Gastrocnemius medialis (tissue), 4 donors: ENCODE data around the gene SCP2. TPM values are rescaled to one million over a fixed set of nuclear protein-coding genes. Genes with fewer than 3 reads are reported as not detected.

Source experiments
- ATAC-seq, 2 donors: fragments of 150-250 bp; one replicate each; pipeline ENCODE4 v1.9.1; 2016
- DNase-seq, 2 donors: peaks; one replicate each; pipeline ENCODE4 v3.0.0-alpha.2; 2019
- H3K27ac ChIP-seq, 4 donors: fragments of 200-600 bp; sonication (generic); 1 replicate in 1 of 4; 2 replicates in 3 of 4; pipeline ENCODE4 v1.5.1; 2016 to 2018; ENCODE audit warnings: mild to moderate bottlenecking in 2 of 4, moderate library complexity in 1 of 4
- H3K27me3 ChIP-seq, 3 donors: fragments of 200-600 bp; sonication (generic) in 2 of 3; 1 replicate in 1 of 3; 2 replicates in 2 of 3; pipeline versions ENCODE4 v1.5.1 to v1.6.0; 2016 to 2019; ENCODE audit warnings: mild to moderate bottlenecking in 1 of 3, moderate library complexity in 1 of 3
- H3K36me3 ChIP-seq, 2 donors: fragments of 200-600 bp; sonication (generic) in 1 of 2; one replicate each; pipeline ENCODE4 v1.5.1; 2017 to 2018
- H3K4me1 ChIP-seq, 2 donors: fragments of 200-600 bp; sonication (generic) in 1 of 2; one replicate each; pipeline ENCODE4 v1.5.1; 2016 to 2017; ENCODE audit warnings: mild to moderate bottlenecking in 2 of 2
- H3K4me3 ChIP-seq, 4 donors: fragments of 200-600 bp; sonication (generic) in 3 of 4; 1 replicate in 1 of 4; 2 replicates in 3 of 4; pipeline ENCODE4 v1.5.1; 2016 to 2019; ENCODE audit warnings: mild to moderate bottlenecking in 2 of 4
- H3K9me3 ChIP-seq, 3 donors: fragments of 200-600 bp; sonication (generic) in 2 of 3; 1 replicate in 1 of 3; 2 replicates in 2 of 3; pipeline ENCODE4 v1.5.1; 2016 to 2019
- CTCF ChIP-seq, 5 experiments: fragments of 450-650 bp in 3 of 5; fragments of 200-600 bp in 2 of 5; sonication (generic) in 2 of 5; IDR thresholded peaks in 4 of 5; conservative IDR thresholded peaks in 1 of 5; 1 replicate in 4 of 5; 2 replicates in 1 of 5; pipeline ENCODE4 v1.5.1; 2016 to 2019; ENCODE audit warnings: antibody characterized with exemption in 5 of 5, mild to moderate bottlenecking in 3 of 5, moderate library complexity in 3 of 5
- POLR2A ChIP-seq, 2 donors: fragments of 450-650 bp; IDR thresholded peaks; one replicate each; pipeline ENCODE4 v1.6.1; 2017; ENCODE audit warnings: antibody characterized with exemption in 2 of 2, mild to moderate bottlenecking in 2 of 2, moderate library complexity in 2 of 2
- in situ Hi-C, 4 donors: fragments of 200-750 bp; cut with MboI; loops; one replicate each; pipeline versions ENCODE4 v1.15.0 to v1.8.0; 2017; ENCODE audit warnings: low sequenced_read_pairs in 4 of 4
- intact Hi-C: fragments of 100-400 bp; cut with DNase I; formaldehyde crosslinking; loops from one replicate; pipeline ENCODE4 v1.15.1; 2023; ENCODE audit warnings: low total_unique reads
- total RNA-seq, 4 donors: library from RNA; depleted of rRNA; stranded (reverse); fragments of >200 nt; gene quantifications; one replicate each; pipeline versions ENCODE4 v1.1.0 to v1.2.3, GENCODE V29; 2016

The SCP2 gene
- total RNA-seq, 4 donors from 2014 or later: 44.6 to 75.4 (median 61.1) TPM

- DNase-seq: no peak
Measured at GRCh38 chr1:52917156-52917555, 9.9 kb upstream of the SCP2 start.

DNA sequence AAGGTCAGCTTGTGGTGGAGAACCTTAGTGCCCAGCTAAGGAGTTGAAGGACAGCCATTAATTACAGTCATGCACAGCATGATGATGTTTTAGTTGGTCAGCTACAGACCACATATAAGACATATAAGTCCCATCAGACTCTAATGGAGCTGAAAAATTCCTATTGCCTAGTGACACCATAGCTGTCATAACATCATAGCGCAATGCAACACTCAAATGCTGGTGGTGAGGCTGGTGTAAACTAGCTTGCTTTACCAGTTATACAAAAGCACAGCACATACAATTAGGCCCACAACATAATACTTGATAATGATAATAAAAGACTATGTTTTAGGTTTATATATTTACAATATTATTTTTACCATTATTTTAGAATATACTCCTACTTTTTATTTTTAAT, 9.5 kb upstream of the SCP2 start:
- ATAC-seq (no peak), DNase-seq (no peak)
- in situ Hi-C loops: loop anchor here in 2 of 4 donors (25.0 kb wide), 1 partner anchor 270 kb away; the partner anchor contains the start of gene CPT2 (in 2 of the 2)
- Histone ChIP-seq H3K27ac (peak overlapping the region; percentile 12 to 73 (median 68)), H3K27me3 (no peaks in the 10 kb centered on the region), H3K4me3 (no peak overlapping the region), H3K4me1 (peaks cover 28 to 37% of the 10 kb centered on the region in 2 donors), H3K9me3 (no peaks in the 10 kb centered on the region), H3K36me3 (no peaks in the 10 kb centered on the region)
- TF ChIP-seq CTCF (IDR thresholded peaks at IDR 0.05 in 4 of 5, conservative IDR thresholded peaks at IDR 0.05 in 1 of 5): no peak
- TF ChIP-seq POLR2A (IDR thresholded peaks at IDR 0.05): no peak
- intact Hi-C loops: loop anchor here (5.0 kb wide), 1 partner anchor 140 kb away; no protein-coding TSS in a partner anchor

More at GRCh38 chr1:52917156-52917555, 9.9 kb upstream of the SCP2 start:
- no peak overlapping the region for H3K4me3 ChIP-seq
- H3K27ac ChIP-seq: peak overlapping the region; percentile 12 to 73 (median 68)
- no peaks in the 10 kb centered on the region for H3K36me3 ChIP-seq
- intact Hi-C loops: loop anchor here (5.0 kb wide), 1 partner anchor 140 kb away; no protein-coding TSS in a partner anchor
- no peak for ATAC-seq
- H3K27me3 ChIP-seq: no peaks in the 10 kb centered on the region
- H3K9me3 ChIP-seq: no peaks in the 10 kb centered on the region
- in situ Hi-C loops: loop anchor here in 2 of 4 donors (25.0 kb wide), 1 partner anchor 270 kb away; the partner anchor contains the start of gene CPT2 (in 2 of the 2)
- TF ChIP-seq POLR2A (IDR thresholded peaks at IDR 0.05) (no peak), CTCF (IDR thresholded peaks at IDR 0.05 in 4 of 5, conservative IDR thresholded peaks at IDR 0.05 in 1 of 5) (no peak)
- peaks cover 28 to 37% of the 10 kb centered on the region in 2 donors for H3K4me1 ChIP-seq

DNA sequence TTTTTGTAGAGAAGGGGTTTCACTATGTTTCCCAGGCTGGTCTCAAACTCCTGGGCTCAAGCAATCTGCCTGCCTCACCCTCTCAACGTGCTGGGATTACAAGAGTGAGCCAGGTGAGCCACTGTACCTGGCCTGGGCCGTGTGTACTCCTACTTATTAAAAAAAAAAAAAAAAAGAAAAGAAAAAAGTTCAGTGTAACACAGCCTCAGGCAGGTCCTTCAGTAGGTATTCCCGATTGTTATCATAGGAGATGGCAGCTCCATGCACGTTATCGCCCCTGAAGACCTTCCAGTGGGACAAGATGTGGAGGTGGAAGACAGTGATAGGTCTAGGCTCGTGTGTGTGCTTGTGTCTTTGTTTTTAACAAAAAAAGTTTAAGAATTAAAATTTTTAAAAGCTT, 8.9 kb upstream of the SCP2 start:
- intact Hi-C loops: loop anchor here (5.0 kb wide), 1 partner anchor 141 kb away; no protein-coding TSS in a partner anchor
- no peak overlapping the region for H3K4me3 ChIP-seq
- peak overlapping the region in 2 of 4 donors; percentile 19 to 90 for H3K27ac ChIP-seq
- ATAC-seq: no peak
- H3K4me1 ChIP-seq: peaks cover 28 to 37% of the 10 kb centered on the region in 2 donors
- TF ChIP-seq POLR2A (IDR thresholded peaks at IDR 0.05) (no peak), CTCF (IDR thresholded peaks at IDR 0.05 in 4 of 5, conservative IDR thresholded peaks at IDR 0.05 in 1 of 5) (no peak)
- in situ Hi-C loops: loop anchor here in 2 of 4 donors (25.0 kb wide), 1 partner anchor 269 kb away; the partner anchor contains the start of gene CPT2 (in 2 of the 2)
- no peaks in the 10 kb centered on the region for H3K9me3 ChIP-seq
- no peak for DNase-seq
- no peaks in the 10 kb centered on the region for H3K27me3 ChIP-seq
- no peaks in the 10 kb centered on the region for H3K36me3 ChIP-seq

GRCh38 chr1:52919051-52919722, 7.9 kb upstream of the SCP2 start:
- peak overlapping the region in 2 of 4 donors; percentile 90 to 94 for H3K27ac ChIP-seq
- no peak for TF ChIP-seq CTCF (IDR thresholded peaks at IDR 0.05 in 4 of 5, conservative IDR thresholded peaks at IDR 0.05 in 1 of 5)
- no peak for TF ChIP-seq POLR2A (IDR thresholded peaks at IDR 0.05)
- intact Hi-C loops: loop anchor here (5.0 kb wide), 1 partner anchor 142 kb away; no protein-coding TSS in a partner anchor

More at GRCh38 chr1:52919051-52919722, 7.9 kb upstream of the SCP2 start:
- ATAC-seq (no peak), DNase-seq (no peak)
- in situ Hi-C loops: loop anchor here in 2 of 4 donors (25.0 kb wide), 1 partner anchor 268 kb away; the partner anchor contains the start of gene CPT2 (in 2 of the 2)
- peaks cover 28 to 37% of the 10 kb centered on the region in 2 donors for H3K4me1 ChIP-seq
- H3K9me3 ChIP-seq: no peaks in the 10 kb centered on the region
- no peak overlapping the region for H3K4me3 ChIP-seq
- H3K27me3 ChIP-seq: no peaks in the 10 kb centered on the region
- no peaks in the 10 kb centered on the region for H3K36me3 ChIP-seq
